ENCODE measurements around the gene GPER1. TPM values are rescaled to one million over a fixed set of nuclear protein-coding genes. Genes with fewer than 3 reads are reported as not detected.

Gene GPER1
- total RNA-seq, 1 experiment from 2014 or later = not detected

DNA sequence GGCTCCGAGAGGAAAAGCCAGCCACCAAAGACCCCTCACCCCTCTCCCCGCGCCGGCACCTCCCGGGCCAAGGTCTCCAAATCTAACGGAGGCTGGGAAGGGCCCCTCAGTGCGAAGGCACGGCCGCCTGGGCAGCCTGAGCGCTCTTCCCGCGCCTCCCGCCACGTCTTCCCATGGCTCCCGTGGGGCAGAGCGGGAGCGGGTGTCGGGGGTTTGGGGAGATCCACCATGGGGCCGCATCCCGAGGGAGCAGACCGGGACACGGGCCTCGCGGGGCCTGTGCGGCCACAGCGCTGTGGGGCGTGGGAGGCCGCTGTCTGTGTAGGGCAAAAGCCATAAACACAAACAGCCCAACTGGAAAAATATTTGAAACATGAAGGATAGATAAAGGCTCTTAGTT is 22.4 kb downstream of the GPER1 start:
- Histone ChIP-seq H3K27me3 (ENCODE audit: insufficient read depth, low read length) (no peaks in the 10 kb centered on the region), H4K91ac (ENCODE audit: insufficient read length, low read depth, low read length) (no peak overlapping the region), H2AFZ (ENCODE audit: low read length) (no peak overlapping the region), H3K23ac (ENCODE audit: insufficient read length, low read depth, low read length) (no peak overlapping the region), H2BK120ac (ENCODE audit: low read depth, low read length, poor library complexity, severe bottlenecking) (no peak overlapping the region), H4K5ac (ENCODE audit: insufficient read length, low read depth, low read length) (no peak overlapping the region), H3K4ac (ENCODE audit: low read depth, low read length) (no peak overlapping the region), H2BK12ac (ENCODE audit: insufficient read length, low read depth, low read length) (no peak overlapping the region), H2BK20ac (ENCODE audit: low read depth, low read length, poor library complexity, severe bottlenecking) (no peak overlapping the region), H2BK15ac (ENCODE audit: low read depth, low read length) (no peak overlapping the region), H3K79me1 (ENCODE audit: insufficient read depth, low read depth, low read length, poor library complexity, severe bottlenecking) (peaks cover 8% of the 10 kb centered on the region), H3K56ac (ENCODE audit: insufficient read length, low read depth, low read length) (no peak overlapping the region), H4K20me1 (ENCODE audit: control insufficient read depth, insufficient read depth, insufficient read length) (peaks cover 3% of the 10 kb centered on the region), H3T11ph (ENCODE audit: low read length) (no peak overlapping the region), H3K27ac (ENCODE audit: insufficient read length, low read depth, low read length) (no peak overlapping the region), H3K4me2 (ENCODE audit: insufficient read depth, insufficient read length, low read length) (no peak overlapping the region), H3K23me2 (ENCODE audit: insufficient read length, low read depth, low read length, poor library complexity, severe bottlenecking) (no peaks in the 10 kb centered on the region), H2AK5ac (ENCODE audit: insufficient read length, low read length) (no peak overlapping the region), H2BK5ac (ENCODE audit: insufficient read length, low read length) (no peak overlapping the region), H3K9ac (ENCODE audit: extremely low read depth, insufficient read length, low read length) (no peak overlapping the region), H3K18ac (ENCODE audit: insufficient read length, low read depth, low read length) (no peak overlapping the region), H3K9me3 (ENCODE audit: control insufficient read depth, low read depth, low read length) (no peaks in the 10 kb centered on the region), H3K79me2 (ENCODE audit: insufficient read depth, low read length) (no peaks in the 10 kb centered on the region; the same call in 1 of the 2 replicates), H3K4me1 (ENCODE audit: insufficient read depth, low read length) (no peaks in the 10 kb centered on the region), H3K14ac (ENCODE audit: insufficient read depth, low read length) (no peak overlapping the region; the same call in 1 of the 2 replicates), H4K8ac (replicated peaks; ENCODE audit: insufficient read length, low read depth, low read length) (no peak overlapping the region)
- no peaks in the 10 kb centered on the region for H3K4me1 Mint-ChIP-seq
- H3K27ac Mint-ChIP-seq = no peak overlapping the region; a peak in 1 of 7 replicates
- H3K36me3 Mint-ChIP-seq (ENCODE audit: insufficient read depth in 1 of 3, low read depth in 3 of 3) = peaks cover 0 to 2% (median 0%) of the 10 kb centered on the region in 3 experiments; a peak in 1 of 7 replicates
- TF ChIP-seq, protein P1, sequence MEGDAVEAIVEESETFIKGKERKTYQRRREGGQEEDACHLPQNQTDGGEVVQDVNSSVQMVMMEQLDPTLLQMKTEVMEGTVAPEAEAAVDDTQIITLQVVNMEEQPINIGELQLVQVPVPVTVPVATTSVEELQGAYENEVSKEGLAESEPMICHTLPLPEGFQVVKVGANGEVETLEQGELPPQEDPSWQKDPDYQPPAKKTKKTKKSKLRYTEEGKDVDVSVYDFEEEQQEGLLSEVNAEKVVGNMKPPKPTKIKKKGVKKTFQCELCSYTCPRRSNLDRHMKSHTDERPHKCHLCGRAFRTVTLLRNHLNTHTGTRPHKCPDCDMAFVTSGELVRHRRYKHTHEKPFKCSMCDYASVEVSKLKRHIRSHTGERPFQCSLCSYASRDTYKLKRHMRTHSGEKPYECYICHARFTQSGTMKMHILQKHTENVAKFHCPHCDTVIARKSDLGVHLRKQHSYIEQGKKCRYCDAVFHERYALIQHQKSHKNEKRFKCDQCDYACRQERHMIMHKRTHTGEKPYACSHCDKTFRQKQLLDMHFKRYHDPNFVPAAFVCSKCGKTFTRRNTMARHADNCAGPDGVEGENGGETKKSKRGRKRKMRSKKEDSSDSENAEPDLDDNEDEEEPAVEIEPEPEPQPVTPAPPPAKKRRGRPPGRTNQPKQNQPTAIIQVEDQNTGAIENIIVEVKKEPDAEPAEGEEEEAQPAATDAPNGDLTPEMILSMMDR (conservative IDR thresholded peaks at IDR 0.05) = no peak
- DNase-seq = no peak
- H3K4me3 Mint-ChIP-seq = no peak overlapping the region
- WGBS (ENCODE audit: extremely low coverage, insufficient read length, low lambda C conversion rate) = no CpG with 5 or more reads among the region's 28 CpGs
- H3K27me3 Mint-ChIP-seq (ENCODE audit: low read depth) = no peaks in the 10 kb centered on the region
- H3K9me3 Mint-ChIP-seq = no peaks in the 10 kb centered on the region

Measured in H9 (cell line).